ENCODE measurements around the gene HYLS1.
"Not testable (repeated sequence)": the region's sequence is repeated elsewhere in the genome, so short reads cannot be mapped to it uniquely, and the experiment has no call there.

Gene HYLS1

GRCh38 chr11:125887373-125888324, at the start of gene HYLS1:
HYLS1 (plus strand) TSS chr11:125887668; CDS start chr11:125899369, 11,701 bp downstream.
- DNase-seq, result peak; percentile 96

GRCh38 chr11:125842321-125842948, 45.0 kb upstream of the HYLS1 start:
- no peak for DNase-seq

- no peak for DNase-seq
Measured at GRCh38 chr11:125846188-125846587, 41.3 kb upstream of the HYLS1 start.

- DNase-seq, result not testable (repeated sequence)
Measured at GRCh38 chr11:125857670-125858069, 29.8 kb upstream of the HYLS1 start.

GRCh38 chr11:125862786-125863185, 24.7 kb upstream of the HYLS1 start:
- DNase-seq, result not testable (repeated sequence)

GRCh38 chr11:125865354-125865753, 22.1 kb upstream of the HYLS1 start:
- DNase-seq, result not testable (repeated sequence)

GRCh38 chr11:125869521-125869920, 17.9 kb upstream of the HYLS1 start:
- DNase-seq, result no peak

- DNase-seq, result peak; percentile 45
Measured at GRCh38 chr11:125871391-125872137, 15.9 kb upstream of the HYLS1 start.

- DNase-seq, result no peak
Measured at GRCh38 chr11:125872138-125872491, 15.4 kb upstream of the HYLS1 start.

GRCh38 chr11:125873881-125874555, 13.4 kb upstream of the HYLS1 start:
- no peak for DNase-seq

GRCh38 chr11:125874556-125875124, 12.8 kb upstream of the HYLS1 start:
- DNase-seq, result peak; percentile 64

GRCh38 chr11:125881291-125881690, 6.2 kb upstream of the HYLS1 start:
- no peak for DNase-seq

- DNase-seq, result no peak
Measured at GRCh38 chr11:125883375-125883774, 4.1 kb upstream of the HYLS1 start.

- DNase-seq, result no peak
Measured at GRCh38 chr11:125886997-125887372, 483 bp upstream of the HYLS1 start.

GRCh38 chr11:125890447-125891100, 3.1 kb downstream of the HYLS1 start:
- no peak for DNase-seq

GRCh38 chr11:125892071-125892470, 4.6 kb downstream of the HYLS1 start:
- no peak for DNase-seq

- no peak for DNase-seq
Measured at GRCh38 chr11:125892994-125893393, 5.5 kb downstream of the HYLS1 start.

GRCh38 chr11:125901872-125902271, 14.4 kb downstream of the HYLS1 start:
- no peak for DNase-seq

- no peak for DNase-seq
Measured at GRCh38 chr11:125902277-125902926, 14.9 kb downstream of the HYLS1 start.

GRCh38 chr11:125902927-125903710, 15.7 kb downstream of the HYLS1 start, which contains the start of gene PUS3:
PUS3 (minus strand) TSS chr11:125903206; CDS start chr11:125896284, 6,922 bp downstream.
- peak; percentile 88 for DNase-seq
